DMS 273 (cell line): ENCODE results near the gene CA14.
A peak's percentile ranks its signal among the peaks of the same experiment; 100 is the strongest.
"Not testable (repeated sequence)": the region's sequence is repeated elsewhere in the genome, so short reads cannot be mapped to it uniquely, and the experiment has no call there.

ENCODE experiments used
- DNase-seq: peaks from one replicate; lab custom pipeline; 2025; ENCODE audit not compliant: unreplicated experiment; lab: John Stamatoyannopoulos, UW

Gene CA14

GRCh38 chr1:150280138-150280707 lies 22.6 kb downstream of the CA14 start:
- no peak for DNase-seq

- DNase-seq: peak; percentile 87
Observed at GRCh38 chr1:150281221-150281757, 23.7 kb downstream of the CA14 start.

GRCh38 chr1:150281758-150282557 lies 24.4 kb downstream of the CA14 start, which contains the start of gene CIART:
CIART (plus strand) TSS chr1:150282554; CDS start chr1:150283268, 714 bp downstream.
- peak; percentile 99 for DNase-seq

- DNase-seq: no peak
Observed at GRCh38 chr1:150282558-150282958, 25.0 kb downstream of the CA14 start.

GRCh38 chr1:150283260-150283659 lies 25.7 kb downstream of the CA14 start:
- DNase-seq: no peak

GRCh38 chr1:150288382-150288781 lies 30.8 kb downstream of the CA14 start:
- DNase-seq: no peak

GRCh38 chr1:150288822-150289221 lies 31.2 kb downstream of the CA14 start:
- no peak for DNase-seq

- DNase-seq: peak; percentile 97
Observed at GRCh38 chr1:150293433-150294253, 36.1 kb downstream of the CA14 start, which contains the start of gene MRPS21. MRPS21 (plus strand) TSS chr1:150293861; CDS start chr1:150294367, 506 bp downstream.

- DNase-seq: no peak
Observed at GRCh38 chr1:150295476-150295875, 37.9 kb downstream of the CA14 start.

GRCh38 chr1:150299716-150300115 lies 42.1 kb downstream of the CA14 start:
- DNase-seq: no peak

GRCh38 chr1:150302338-150302737 lies 44.8 kb downstream of the CA14 start:
- DNase-seq: peak; percentile 81

- no peak for DNase-seq
Observed at GRCh38 chr1:150302902-150303301, 45.3 kb downstream of the CA14 start.

- DNase-seq: not testable (repeated sequence)
Observed at GRCh38 chr1:150308585-150308984, 51.0 kb downstream of the CA14 start.

- peak; percentile 98 for DNase-seq
Observed at GRCh38 chr1:150309758-150310508, 52.4 kb downstream of the CA14 start.

GRCh38 chr1:150311762-150312161 lies 54.2 kb downstream of the CA14 start:
- no peak for DNase-seq
